K562 (cell line): ENCODE measurements around the gene DVL3. TPM values are rescaled to one million over a fixed set of nuclear protein-coding genes. Genes with fewer than 3 reads are reported as not detected.

ENCODE experiments used
- ETS2 ChIP-seq: IDR thresholded peaks from 2 replicates; pipeline ENCODE4 v1.6.1; 2016; ENCODE audit warnings: borderline replicate concordance, missing genetic modification characterization, mild to moderate bottlenecking, moderate library complexity, missing compliant biosample characterization; ENCODE audit not compliant: poor library complexity, severe bottlenecking
- HNRNPUL1 ChIP-seq: fragments of 200-400 bp; formaldehyde crosslinking; IDR thresholded peaks from 2 replicates; pipeline ENCODE4 v1.6.1; 2017; ENCODE audit warnings: low read length
- ILK ChIP-seq: fragments of 450-650 bp; IDR thresholded peaks from 2 replicates; pipeline ENCODE4 v1.6.1; 2016; ENCODE audit warnings: missing genetic modification characterization, low read depth, mild to moderate bottlenecking, missing compliant biosample characterization, moderate library complexity, borderline replicate concordance
- MECOM ChIP-seq: fragments of 250-450 bp; sonication (Bioruptor Pico); IDR thresholded peaks from 2 replicates; pipeline ENCODE4 v1.8.0; 2022; ENCODE audit warnings: inconsistent platforms
- MIER1 ChIP-seq: fragments of 450-650 bp; IDR thresholded peaks from 2 replicates; pipeline ENCODE4 v1.6.1; 2016; ENCODE audit warnings: antibody characterized with exemption, mild to moderate bottlenecking, low read depth
- REST ChIP-seq, 2 experiments: fragments of 450-650 bp; formaldehyde crosslinking in 1 of 2; IDR thresholded peaks; 2 replicates each; pipeline versions ENCODE4 v1.4.0 to v1.6.1; 2014 to 2020; ENCODE audit warnings: mild to moderate bottlenecking in 2 of 2, borderline replicate concordance in 1 of 2, low read depth in 1 of 2
- SREBF2 ChIP-seq: sonication (generic); formaldehyde crosslinking; IDR thresholded peaks from 2 replicates; pipeline ENCODE4 v1.4.0; 2020; ENCODE audit warnings: mild to moderate bottlenecking, missing genetic modification reagents
- polyA plus RNA-seq, 8 experiments: library from polyadenylated mRNA; depleted of rRNA in 4 of 8; stranded (reverse) in 5 of 8; unstranded in 3 of 8; fragments of >200 nt; fragmentation: Nextera tagmentation in 2 of 8; fragmentation: Illumina TruSeq in 1 of 8; extraction: Ambion mirVana in 2 of 8; extraction: Trizol in 1 of 8; gene quantifications; 2 replicates each; pipeline versions ENCODE4 v1.2.1 to v1.2.3, GENCODE V29; 2011 to 2014; ENCODE audit warnings: inconsistent platforms in 1 of 8, missing spikeins in 1 of 8
- total RNA-seq, 7 experiments: library from RNA; depleted of rRNA in 6 of 7; stranded (reverse); fragments of >200 nt in 6 of 7; fragmentation: Illumina TruSeq in 2 of 7; extraction: Trizol in 2 of 7; gene quantifications; 2 replicates each; pipeline versions ENCODE4 v1.2.1 to v1.2.3, GENCODE V29; 2011 to 2021; ENCODE audit warnings: low replicate concordance in 1 of 7
- TF ChIP-seq, protein P1 (sequence below): fragments of 450-650 bp; formaldehyde crosslinking; IDR thresholded peaks from 2 replicates; pipeline ENCODE4 v1.4.0; 2020; ENCODE audit warnings: mild to moderate bottlenecking, moderate library complexity
- TF ChIP-seq, protein P2 (sequence below): fragments of 150-350 bp; IDR thresholded peaks from 2 replicates; pipeline ENCODE4 v1.6.1; 2014; ENCODE audit warnings: low read depth, mild to moderate bottlenecking, low read length, borderline replicate concordance
- TF ChIP-seq, protein P3 (sequence below): sonication (generic); formaldehyde crosslinking; IDR thresholded peaks from 2 replicates; pipeline ENCODE4 v1.8.1; 2023; ENCODE audit warnings: mild to moderate bottlenecking, missing genetic modification reagents, moderate library complexity
- TF ChIP-seq, protein P4 (sequence below): fragments of 250-450 bp; sonication (Bioruptor Pico); IDR thresholded peaks from 2 replicates; pipeline ENCODE4 v1.8.0; 2021; ENCODE audit warnings: moderate library complexity, mild to moderate bottlenecking, inconsistent platforms

DVL3 gene
- total and polyA plus RNA-seq, 9 of the 15 experiments (the other 6 are each of a cell fraction or from before 2014, with no cell fraction given): 3.1 to 57.9 (median 20.1) TPM

DNA sequence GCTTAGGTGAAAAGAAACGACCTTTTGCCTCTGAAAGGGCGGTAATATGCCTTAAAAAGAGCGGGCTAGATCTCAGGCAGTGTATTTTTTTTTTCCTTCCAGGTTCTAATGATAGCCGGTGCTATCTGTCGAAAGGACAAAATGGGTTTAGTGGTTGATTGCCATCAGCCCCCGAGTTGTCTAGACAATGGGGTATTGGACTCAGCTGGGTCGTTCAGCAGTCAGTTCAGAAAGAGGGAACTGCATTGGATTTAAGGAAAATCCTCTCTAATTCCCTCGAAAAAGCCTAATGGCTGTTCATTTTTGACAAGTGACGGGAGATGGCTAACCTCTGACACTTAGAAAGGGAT is 19.3 kb upstream of the DVL3 start (continued):
- TF ChIP-seq, protein P1, sequence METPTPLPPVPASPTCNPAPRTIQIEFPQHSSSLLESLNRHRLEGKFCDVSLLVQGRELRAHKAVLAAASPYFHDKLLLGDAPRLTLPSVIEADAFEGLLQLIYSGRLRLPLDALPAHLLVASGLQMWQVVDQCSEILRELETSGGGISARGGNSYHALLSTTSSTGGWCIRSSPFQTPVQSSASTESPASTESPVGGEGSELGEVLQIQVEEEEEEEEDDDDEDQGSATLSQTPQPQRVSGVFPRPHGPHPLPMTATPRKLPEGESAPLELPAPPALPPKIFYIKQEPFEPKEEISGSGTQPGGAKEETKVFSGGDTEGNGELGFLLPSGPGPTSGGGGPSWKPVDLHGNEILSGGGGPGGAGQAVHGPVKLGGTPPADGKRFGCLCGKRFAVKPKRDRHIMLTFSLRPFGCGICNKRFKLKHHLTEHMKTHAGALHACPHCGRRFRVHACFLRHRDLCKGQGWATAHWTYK (CRISPR knock-in tag): no peak
- TF ChIP-seq MECOM (CRISPR knock-in tag): no peak
- TF ChIP-seq HNRNPUL1: no peak
- TF ChIP-seq ILK: no peak
- TF ChIP-seq, protein P2, sequence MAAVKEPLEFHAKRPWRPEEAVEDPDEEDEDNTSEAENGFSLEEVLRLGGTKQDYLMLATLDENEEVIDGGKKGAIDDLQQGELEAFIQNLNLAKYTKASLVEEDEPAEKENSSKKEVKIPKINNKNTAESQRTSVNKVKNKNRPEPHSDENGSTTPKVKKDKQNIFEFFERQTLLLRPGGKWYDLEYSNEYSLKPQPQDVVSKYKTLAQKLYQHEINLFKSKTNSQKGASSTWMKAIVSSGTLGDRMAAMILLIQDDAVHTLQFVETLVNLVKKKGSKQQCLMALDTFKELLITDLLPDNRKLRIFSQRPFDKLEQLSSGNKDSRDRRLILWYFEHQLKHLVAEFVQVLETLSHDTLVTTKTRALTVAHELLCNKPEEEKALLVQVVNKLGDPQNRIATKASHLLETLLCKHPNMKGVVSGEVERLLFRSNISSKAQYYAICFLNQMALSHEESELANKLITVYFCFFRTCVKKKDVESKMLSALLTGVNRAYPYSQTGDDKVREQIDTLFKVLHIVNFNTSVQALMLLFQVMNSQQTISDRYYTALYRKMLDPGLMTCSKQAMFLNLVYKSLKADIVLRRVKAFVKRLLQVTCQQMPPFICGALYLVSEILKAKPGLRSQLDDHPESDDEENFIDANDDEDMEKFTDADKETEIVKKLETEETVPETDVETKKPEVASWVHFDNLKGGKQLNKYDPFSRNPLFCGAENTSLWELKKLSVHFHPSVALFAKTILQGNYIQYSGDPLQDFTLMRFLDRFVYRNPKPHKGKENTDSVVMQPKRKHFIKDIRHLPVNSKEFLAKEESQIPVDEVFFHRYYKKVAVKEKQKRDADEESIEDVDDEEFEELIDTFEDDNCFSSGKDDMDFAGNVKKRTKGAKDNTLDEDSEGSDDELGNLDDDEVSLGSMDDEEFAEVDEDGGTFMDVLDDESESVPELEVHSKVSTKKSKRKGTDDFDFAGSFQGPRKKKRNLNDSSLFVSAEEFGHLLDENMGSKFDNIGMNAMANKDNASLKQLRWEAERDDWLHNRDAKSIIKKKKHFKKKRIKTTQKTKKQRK: no peak
- no peak for TF ChIP-seq MIER1
- TF ChIP-seq, protein P3, sequence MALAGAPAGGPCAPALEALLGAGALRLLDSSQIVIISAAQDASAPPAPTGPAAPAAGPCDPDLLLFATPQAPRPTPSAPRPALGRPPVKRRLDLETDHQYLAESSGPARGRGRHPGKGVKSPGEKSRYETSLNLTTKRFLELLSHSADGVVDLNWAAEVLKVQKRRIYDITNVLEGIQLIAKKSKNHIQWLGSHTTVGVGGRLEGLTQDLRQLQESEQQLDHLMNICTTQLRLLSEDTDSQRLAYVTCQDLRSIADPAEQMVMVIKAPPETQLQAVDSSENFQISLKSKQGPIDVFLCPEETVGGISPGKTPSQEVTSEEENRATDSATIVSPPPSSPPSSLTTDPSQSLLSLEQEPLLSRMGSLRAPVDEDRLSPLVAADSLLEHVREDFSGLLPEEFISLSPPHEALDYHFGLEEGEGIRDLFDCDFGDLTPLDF (CRISPR knock-in tag): no peak; the same call in 1 of the 2 replicates
- TF ChIP-seq SREBF2 (CRISPR knock-in tag): no peak
- TF ChIP-seq ETS2 (tag): no peak
- TF ChIP-seq REST (IDR thresholded peaks at IDR 0.05; ENCODE audit: borderline replicate concordance): no peak
- TF ChIP-seq REST (CRISPR knock-in tag; IDR thresholded peaks at IDR 0.05; ENCODE audit: low read depth): no peak
- TF ChIP-seq, protein P4, sequence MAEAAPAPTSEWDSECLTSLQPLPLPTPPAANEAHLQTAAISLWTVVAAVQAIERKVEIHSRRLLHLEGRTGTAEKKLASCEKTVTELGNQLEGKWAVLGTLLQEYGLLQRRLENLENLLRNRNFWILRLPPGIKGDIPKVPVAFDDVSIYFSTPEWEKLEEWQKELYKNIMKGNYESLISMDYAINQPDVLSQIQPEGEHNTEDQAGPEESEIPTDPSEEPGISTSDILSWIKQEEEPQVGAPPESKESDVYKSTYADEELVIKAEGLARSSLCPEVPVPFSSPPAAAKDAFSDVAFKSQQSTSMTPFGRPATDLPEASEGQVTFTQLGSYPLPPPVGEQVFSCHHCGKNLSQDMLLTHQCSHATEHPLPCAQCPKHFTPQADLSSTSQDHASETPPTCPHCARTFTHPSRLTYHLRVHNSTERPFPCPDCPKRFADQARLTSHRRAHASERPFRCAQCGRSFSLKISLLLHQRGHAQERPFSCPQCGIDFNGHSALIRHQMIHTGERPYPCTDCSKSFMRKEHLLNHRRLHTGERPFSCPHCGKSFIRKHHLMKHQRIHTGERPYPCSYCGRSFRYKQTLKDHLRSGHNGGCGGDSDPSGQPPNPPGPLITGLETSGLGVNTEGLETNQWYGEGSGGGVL (CRISPR knock-in tag): no peak
